ENCODE measurements around the gene GTPBP2.
A peak's percentile ranks its signal among the peaks of the same experiment; 100 is the strongest.

DNA sequence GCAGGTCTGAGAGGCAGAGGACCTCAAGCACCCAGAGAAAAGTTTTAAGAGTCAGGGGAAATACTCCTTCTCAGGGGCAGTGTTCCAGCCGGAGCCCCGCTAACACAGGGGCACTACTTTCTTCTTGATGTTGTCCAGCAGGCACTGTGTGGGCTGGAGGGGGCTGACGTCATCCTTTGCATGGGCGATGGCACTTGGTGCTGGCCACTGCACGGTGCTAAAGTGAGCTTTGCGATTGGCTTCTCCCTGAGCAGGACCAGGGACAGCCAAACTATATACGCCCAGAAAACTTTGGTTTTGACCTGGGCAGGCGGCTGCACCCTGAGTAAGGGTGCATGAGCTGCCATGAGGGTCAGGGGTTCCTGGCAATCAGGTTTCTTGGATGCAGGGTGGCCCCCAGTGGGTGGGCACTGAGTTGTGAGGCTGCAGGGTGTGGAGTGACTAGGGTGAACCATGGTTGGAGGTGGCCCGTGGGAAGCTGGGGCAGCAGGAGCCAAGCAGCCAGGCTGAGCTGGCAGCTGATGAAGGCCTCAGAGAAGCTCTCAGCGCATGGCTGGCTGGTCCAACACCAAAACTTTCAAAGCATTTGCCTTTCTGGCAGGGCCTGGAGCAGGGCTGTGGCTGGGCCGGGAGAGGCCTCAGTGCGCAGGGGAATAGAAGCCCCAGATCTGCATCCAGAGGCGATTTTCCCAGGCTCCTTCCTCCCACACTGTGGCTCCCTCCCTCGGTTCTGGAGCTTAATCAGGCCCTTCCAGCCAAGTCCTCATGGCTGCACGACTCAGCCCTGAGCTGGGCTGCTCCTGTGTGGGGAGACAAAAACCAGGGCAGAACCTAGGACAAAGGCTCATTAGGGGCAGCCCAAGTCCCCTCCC is 40.2 kb upstream of the GTPBP2 start:
- TF ChIP-seq, protein P1, sequence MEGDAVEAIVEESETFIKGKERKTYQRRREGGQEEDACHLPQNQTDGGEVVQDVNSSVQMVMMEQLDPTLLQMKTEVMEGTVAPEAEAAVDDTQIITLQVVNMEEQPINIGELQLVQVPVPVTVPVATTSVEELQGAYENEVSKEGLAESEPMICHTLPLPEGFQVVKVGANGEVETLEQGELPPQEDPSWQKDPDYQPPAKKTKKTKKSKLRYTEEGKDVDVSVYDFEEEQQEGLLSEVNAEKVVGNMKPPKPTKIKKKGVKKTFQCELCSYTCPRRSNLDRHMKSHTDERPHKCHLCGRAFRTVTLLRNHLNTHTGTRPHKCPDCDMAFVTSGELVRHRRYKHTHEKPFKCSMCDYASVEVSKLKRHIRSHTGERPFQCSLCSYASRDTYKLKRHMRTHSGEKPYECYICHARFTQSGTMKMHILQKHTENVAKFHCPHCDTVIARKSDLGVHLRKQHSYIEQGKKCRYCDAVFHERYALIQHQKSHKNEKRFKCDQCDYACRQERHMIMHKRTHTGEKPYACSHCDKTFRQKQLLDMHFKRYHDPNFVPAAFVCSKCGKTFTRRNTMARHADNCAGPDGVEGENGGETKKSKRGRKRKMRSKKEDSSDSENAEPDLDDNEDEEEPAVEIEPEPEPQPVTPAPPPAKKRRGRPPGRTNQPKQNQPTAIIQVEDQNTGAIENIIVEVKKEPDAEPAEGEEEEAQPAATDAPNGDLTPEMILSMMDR (IDR thresholded peaks at IDR 0.05): no peak
- TF ChIP-seq POLR2A (IDR thresholded peaks at IDR 0.05) (no peak), POLR2AphosphoS5 (IDR thresholded peaks at IDR 0.05; ENCODE audit: insufficient read depth in 1 of 2, low read depth in 1 of 2) (peak in 1 of 2 donors; percentile 58)
